Uterus (tissue), 2 donors: ENCODE results near the gene SLC29A2.

Experiments
- CTCF ChIP-seq, 4 experiments: fragments of 200-600 bp in 2 of 4; fragments of 450-650 bp in 2 of 4; sonication (generic) in 2 of 4; IDR thresholded peaks; one replicate each; pipeline ENCODE4 v1.5.1; 2016 to 2019; ENCODE audit warnings: antibody characterized with exemption in 4 of 4, mild to moderate bottlenecking in 2 of 4, moderate library complexity in 1 of 4
- POLR2A ChIP-seq, 2 donors: fragments of 450-650 bp; IDR thresholded peaks; one replicate each; pipeline ENCODE4 v1.6.1; 2016; ENCODE audit warnings: antibody characterized with exemption in 2 of 2, mild to moderate bottlenecking in 1 of 2, moderate library complexity in 1 of 2

- TF ChIP-seq POLR2A (IDR thresholded peaks at IDR 0.05) = no peak
- TF ChIP-seq CTCF (IDR thresholded peaks at IDR 0.05) = no peak
Observed at GRCh38 chr11:66327171-66328030, 44.2 kb downstream of the SLC29A2 start.
